ENCODE data around the gene TMEM200C.

The TMEM200C gene

DNA sequence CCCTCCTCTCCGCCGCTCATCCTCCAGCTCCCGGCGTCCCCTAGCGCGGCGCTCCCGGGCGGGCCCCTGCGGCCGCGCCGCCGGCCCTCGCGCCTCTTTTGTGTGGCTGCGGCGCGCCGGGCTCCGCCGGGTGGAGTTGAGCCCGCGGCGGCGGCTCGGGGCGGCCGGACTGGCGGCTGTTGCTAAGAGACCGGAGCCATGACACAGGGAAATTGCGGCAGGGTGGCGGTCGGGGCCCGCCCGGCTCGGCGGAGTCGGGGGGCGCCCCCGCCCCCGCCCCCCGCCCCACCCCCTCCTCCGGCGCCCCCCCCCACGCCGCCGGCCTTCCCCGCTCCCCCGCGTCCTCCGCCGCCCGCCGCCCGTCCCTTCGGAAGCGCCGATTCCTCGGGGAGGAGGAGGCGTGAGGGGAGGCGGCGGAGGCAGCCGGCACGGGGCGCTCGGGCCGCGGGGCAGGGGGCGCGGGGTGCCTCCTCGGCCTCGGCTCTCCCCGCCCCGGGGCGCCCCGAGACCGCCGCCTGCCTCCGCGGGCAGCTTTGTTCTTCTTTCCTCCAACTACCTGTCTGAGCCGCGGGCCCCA lies at the start of gene TMEM200C:
Gene TMEM200C, minus strand, starts transcription at position 224 of the 577 bp plus-strand sequence. CDS start 3,459 bp downstream, outside the sequence.
- DNase-seq (ENCODE audit: low read depth in 1 of 2, low spot score in 1 of 2): no peak

DNA sequence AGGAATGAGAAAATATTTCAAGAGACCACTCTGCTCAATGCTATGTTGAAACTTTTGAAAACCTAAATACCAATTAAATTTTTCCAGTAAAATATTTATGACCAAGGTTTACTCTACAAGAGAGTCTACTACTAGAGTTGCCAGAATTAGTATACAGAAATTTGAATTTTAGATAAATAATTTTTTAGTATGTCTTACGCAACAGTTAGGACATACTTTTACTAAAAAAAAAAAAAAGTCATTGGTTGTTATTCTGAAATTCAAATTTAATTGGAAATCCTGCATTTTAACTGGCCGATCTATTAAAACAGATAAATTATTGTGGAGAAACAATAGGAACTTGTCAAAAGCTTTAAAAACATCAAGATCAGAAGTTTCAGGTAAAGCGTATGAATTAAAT lies 49.1 kb upstream of the TMEM200C start:
- no peak for DNase-seq (ENCODE audit: low read depth in 1 of 2, low spot score in 1 of 2)

DNA sequence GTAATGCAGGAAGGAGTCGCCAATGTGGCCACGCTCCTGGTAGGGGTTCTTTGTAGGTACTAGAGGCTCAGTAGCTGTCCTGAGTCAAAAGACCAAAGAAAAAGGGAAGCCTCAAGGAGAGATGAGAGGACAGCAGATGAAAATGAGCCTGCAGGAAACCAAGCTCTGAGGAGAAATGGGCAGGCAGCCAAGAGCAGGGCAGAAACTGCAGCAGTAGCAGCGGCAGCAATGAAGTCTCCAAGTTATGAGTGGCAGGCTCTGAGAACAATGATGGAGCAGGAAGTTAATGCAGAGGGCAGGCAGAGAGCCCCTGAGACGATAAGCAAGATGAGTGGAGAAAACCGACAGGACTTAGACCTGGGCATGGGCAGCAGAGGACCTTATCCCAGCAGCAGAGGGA lies 48.2 kb upstream of the TMEM200C start:
- DNase-seq (ENCODE audit: low read depth in 1 of 2, low spot score in 1 of 2): no peak

- DNase-seq (ENCODE audit: low read depth in 1 of 2, low spot score in 1 of 2): no peak
Observed at GRCh38 chr18:5942591-5942990, 47.3 kb upstream of the TMEM200C start.

- DNase-seq (ENCODE audit: low read depth in 1 of 2, low spot score in 1 of 2): no peak
Observed at GRCh38 chr18:5941890-5942289, 46.6 kb upstream of the TMEM200C start.

DNA sequence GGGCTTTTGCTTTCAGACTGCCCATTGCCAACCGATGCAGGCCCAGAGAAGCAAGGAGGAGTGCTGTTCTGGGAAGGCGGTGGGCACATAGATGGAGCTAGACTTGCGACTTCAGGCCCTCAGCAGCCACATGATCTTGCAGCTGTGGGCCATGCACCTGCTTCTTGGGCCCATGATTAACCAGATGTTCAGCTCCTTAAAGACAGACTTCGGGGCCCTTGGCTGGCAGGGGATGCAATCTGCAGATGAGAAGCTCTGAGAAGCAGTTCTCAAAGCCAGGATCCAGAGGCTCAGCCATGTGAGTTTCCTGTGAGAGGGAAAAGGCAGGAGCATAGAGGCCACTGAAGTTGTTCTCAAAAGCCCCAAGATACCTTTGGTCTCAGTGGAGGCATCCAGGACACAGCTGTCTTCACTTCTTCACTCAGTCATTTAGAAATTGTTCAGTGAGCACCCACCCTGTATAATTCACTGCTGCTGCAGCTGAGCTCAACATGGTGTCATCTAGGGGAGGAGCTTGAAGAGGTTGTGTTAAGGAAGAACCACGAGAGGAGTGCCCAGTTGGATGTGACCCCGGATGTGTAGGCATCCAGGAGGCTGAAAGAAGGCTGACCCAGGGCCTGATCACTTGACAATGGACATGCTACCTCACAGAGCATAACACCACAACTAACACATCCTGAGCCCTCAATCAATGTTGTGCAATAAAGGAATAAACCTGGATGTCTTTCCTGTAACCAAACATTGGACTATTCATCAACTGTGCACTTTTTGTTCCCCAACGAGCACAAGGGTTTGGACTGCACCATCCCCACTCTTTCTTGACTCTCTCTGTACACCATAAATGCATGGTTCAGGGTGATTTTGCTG lies 44.7 kb upstream of the TMEM200C start:
- DNase-seq (ENCODE audit: low read depth in 1 of 2, low spot score in 1 of 2): no peak

- no peak for DNase-seq (ENCODE audit: low read depth in 1 of 2, low spot score in 1 of 2)
Observed at GRCh38 chr18:5937795-5938194, 42.5 kb upstream of the TMEM200C start.

- no peak for DNase-seq (ENCODE audit: low read depth in 1 of 2, low spot score in 1 of 2)
Observed at GRCh38 chr18:5937121-5937520, 41.8 kb upstream of the TMEM200C start.

DNA sequence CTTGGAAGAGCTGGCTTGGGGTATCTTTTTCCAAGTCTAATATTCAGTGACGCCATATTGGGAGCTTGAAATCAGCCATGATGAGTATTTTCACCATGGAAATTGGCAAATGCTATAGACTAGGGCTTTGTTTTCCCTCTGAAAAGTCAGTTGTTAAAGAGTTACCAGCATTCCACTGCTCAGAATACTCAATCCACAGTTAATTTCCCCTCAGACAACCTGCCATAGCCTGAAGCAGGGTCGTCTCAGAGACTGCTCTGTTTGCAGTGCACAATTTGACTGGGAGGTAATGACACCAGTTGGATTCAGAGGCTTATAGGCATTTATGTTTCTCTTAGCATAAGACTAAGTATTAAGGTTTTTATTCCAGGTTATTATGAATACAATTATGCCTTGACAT lies 35.5 kb upstream of the TMEM200C start:
- DNase-seq (ENCODE audit: low read depth in 1 of 2, low spot score in 1 of 2): no peak

DNA sequence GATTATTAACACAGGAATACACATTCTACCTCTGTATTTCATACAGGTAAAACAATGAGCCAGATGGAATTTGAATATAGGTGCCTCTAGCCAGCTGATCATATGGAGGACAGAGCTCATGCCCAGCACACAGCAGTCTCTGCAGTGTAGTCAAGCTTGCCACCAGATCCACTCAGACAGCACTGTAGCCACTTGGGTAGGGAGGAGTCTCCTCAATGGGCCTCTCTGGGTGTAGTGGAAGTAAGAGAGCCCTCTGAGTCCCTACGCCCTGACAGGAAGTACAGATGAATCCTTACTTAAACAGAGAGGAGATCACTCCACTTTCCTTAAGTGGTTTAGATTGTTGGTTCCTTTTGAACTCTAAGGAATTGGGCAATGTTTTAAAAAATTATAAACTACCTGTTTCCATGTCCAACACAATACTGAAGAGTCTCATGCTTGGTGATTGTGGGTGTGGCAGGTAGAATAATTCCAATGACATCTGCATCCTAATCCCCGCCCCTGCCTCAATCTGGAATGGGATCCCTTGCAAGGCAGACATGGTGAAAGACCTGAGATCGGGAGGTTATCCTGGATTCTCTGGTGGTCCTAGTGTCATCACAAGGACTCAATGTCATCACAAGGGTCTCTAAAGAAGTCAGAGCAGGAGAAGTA lies 23.0 kb upstream of the TMEM200C start:
- DNase-seq (ENCODE audit: low read depth in 1 of 2, low spot score in 1 of 2): no peak

- DNase-seq (ENCODE audit: low read depth in 1 of 2, low spot score in 1 of 2): no peak
Observed at GRCh38 chr18:5914951-5915350, 19.6 kb upstream of the TMEM200C start.

- no peak for DNase-seq (ENCODE audit: low read depth in 1 of 2, low spot score in 1 of 2)
Observed at GRCh38 chr18:5914016-5914415, 18.7 kb upstream of the TMEM200C start.

DNA sequence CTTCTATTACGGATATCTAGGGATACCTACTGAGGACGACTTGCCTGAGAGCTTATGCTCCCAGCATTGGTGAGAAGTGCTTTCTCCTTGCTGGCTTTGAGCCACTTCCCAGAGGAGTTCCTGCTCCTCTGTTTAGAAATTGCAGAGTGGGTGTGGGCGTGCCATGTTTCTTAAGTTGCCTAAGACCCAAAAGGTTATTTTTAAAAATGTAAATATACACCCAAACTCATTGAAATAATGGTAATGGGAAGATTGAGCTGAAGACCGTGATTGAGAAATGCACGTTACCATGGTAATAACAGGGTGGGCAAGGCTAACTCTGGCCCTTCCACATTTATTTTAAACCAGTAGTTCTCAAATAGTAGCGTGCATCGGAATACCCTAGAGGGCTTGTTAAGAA lies 17.2 kb upstream of the TMEM200C start:
- no peak for DNase-seq (ENCODE audit: low read depth in 1 of 2, low spot score in 1 of 2)

GRCh38 chr18:5909125-5909524 lies 13.8 kb upstream of the TMEM200C start:
- DNase-seq (ENCODE audit: low read depth in 1 of 2, low spot score in 1 of 2): no peak

DNA sequence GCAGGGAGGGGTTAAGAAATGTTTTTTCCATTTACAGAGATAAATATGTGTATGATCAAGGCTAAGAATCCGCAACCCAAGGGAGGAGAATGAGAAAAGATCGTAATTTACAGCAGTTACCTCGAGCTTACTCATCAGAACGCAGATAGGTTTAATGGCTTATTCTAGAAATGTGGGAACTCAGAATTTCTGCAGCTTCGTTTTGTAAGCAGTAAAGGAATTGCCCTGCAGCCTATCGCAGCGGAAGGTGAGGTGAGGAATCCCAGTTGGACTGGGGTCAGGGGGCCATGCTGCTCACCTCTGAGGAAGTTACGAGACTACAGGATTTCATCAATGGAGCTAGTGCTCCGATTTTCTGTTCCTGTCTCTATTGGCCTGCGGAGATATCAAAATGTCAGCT lies 8.1 kb upstream of the TMEM200C start:
- no peak for DNase-seq (ENCODE audit: low read depth in 1 of 2, low spot score in 1 of 2)

GRCh38 chr18:5900262-5900661 lies 4.9 kb upstream of the TMEM200C start:
- no peak for DNase-seq (ENCODE audit: low read depth in 1 of 2, low spot score in 1 of 2)

GRCh38 chr18:5899835-5900234 lies 4.5 kb upstream of the TMEM200C start:
- no peak for DNase-seq (ENCODE audit: low read depth in 1 of 2, low spot score in 1 of 2)

DNA sequence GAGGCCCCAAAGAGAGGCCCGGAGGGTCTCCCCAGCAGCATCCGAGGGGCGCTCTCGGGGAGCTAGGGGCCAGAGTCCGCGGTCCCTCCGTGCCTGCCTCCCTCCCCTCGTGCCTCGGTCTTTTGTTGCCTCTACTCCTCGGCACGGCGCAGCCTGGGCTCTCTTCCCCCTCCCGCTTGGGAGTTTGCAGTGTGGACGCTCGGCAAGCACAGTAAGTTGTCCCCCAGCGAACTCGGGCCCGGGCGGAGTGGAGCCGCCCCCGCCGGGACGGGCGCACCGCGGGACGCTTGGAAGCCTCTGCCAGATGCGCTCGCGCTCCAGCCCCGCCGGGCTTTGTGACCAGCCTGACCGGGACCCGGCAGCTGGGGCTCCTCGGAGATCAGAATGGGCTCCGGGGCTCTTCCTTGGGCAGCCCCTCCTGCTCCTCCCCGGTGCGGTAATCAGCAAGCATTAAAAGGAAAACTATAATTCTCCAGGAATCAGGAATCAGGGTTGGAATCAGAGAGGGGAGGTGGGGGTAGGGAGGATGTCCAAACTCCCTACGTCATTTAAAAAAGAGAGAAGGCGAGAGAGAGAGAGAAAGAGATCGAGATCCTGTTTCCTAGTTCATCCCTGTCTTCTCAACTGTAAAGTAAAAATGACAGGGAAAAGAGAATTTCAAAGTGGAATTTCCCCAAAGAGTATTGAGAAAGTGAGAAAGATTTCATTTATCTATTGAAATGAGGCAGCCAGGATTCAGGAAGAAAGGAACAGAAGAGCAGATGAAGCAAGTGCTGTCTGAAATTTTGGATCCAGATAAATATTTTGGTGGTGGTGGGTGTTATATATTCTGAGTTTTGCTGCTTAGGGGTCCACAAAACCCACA lies 786 bp upstream of the TMEM200C start:
- DNase-seq (ENCODE audit: low read depth in 1 of 2, low spot score in 1 of 2): no peak

DNA sequence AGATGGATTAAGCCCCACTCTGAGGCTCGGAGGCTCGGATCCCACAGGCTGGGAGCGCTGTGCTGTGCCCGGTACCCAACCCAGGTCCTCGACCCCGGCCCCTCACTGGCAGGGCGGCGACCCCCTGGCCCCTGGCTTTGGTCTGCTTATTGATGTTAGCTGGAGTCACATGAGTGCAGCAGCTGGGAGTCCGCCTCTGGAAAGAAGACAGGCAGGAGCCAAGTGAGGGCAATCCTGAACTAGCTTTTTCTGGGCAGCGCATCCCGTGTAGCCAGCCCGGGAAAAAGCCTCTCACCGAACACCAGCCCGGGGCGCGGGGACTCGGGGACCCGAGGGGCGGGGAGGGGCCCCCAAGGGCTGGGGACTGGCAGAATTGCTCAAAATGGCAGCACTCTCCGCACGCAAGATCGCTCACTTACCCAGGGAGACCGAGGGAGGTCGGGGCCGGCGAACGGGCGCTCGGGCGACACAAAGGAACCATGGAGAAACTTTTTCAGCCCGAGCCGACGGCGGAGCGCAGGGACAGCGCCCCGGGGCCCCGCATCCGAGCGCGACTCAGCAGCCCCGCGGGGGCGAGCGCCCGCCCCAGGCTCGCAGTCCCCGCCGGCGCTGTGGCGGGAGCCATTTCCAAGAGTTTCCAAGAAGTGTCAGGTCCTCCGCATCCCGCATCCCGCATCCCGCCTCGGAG lies 567 bp downstream of the TMEM200C start:
- DNase-seq (ENCODE audit: low read depth in 1 of 2, low spot score in 1 of 2): no peak

- no peak for DNase-seq (ENCODE audit: low read depth in 1 of 2, low spot score in 1 of 2)
Observed at GRCh38 chr18:5893956-5894610, 1.2 kb downstream of the TMEM200C start.

Measured in stimulated activated CD4-positive, alpha-beta T cell treated with anti-CD3 and anti-CD28 coated beads, Interleukin-15, amount 100 ng/mL, for 1 hour (primary cell).